Chondrocyte (in vitro differentiated cells): Measurements from ENCODE around the gene CTNNA2. TPM values are rescaled to one million over a fixed set of nuclear protein-coding genes. Genes with fewer than 3 reads are reported as not detected.

Experiments used
- DNase-seq: peaks from one replicate; pipeline ENCODE4 v3.0.0; 2021; ENCODE audit warnings: mixed read lengths, low spot score
- H3K27ac Mint-ChIP-seq: one replicate; pipeline ENCODE4 v1.8.0; 2021; ENCODE audit warnings: mild to moderate bottlenecking, moderate library complexity, mixed read lengths; ENCODE audit not compliant: unreplicated experiment
- H3K27me3 Mint-ChIP-seq: 2 replicates; pipeline ENCODE4 v1.8.0; 2021; ENCODE audit warnings: low read depth, mixed read lengths
- H3K36me3 Mint-ChIP-seq: 2 replicates; pipeline ENCODE4 v1.8.0; 2021; ENCODE audit warnings: low read depth, mixed read lengths
- H3K4me1 Mint-ChIP-seq: 2 replicates; pipeline ENCODE4 v1.8.0; 2021; ENCODE audit warnings: low read depth, mild to moderate bottlenecking, mixed read lengths
- H3K4me3 Mint-ChIP-seq: one replicate; pipeline ENCODE4 v1.8.0; 2021; ENCODE audit warnings: mild to moderate bottlenecking, moderate library complexity, mixed read lengths; ENCODE audit not compliant: unreplicated experiment
- H3K9me3 Mint-ChIP-seq: 2 replicates; pipeline ENCODE4 v1.8.0; 2021; ENCODE audit warnings: low read depth, mixed read lengths
- total RNA-seq: library from RNA; stranded (reverse); gene quantifications from 3 replicates; pipeline ENCODE4 v1.2.1, GENCODE V29; 2021
- TF ChIP-seq, protein P1 (sequence below): fragments of 200-600 bp; sonication (generic); IDR thresholded peaks from 2 replicates; pipeline ENCODE4 v1.5.0; 2021; ENCODE audit warnings: antibody characterized with exemption, mild to moderate bottlenecking, moderate library complexity

The CTNNA2 gene
- total RNA-seq, 1 donor from 2014 or later = not detected

GRCh38 chr2:79950526-79950925, 437.7 kb downstream of the CTNNA2 start:
- H3K4me3 Mint-ChIP-seq = no peak overlapping the region
- no peak overlapping the region for H3K27ac Mint-ChIP-seq
- no peaks in the 10 kb centered on the region for H3K9me3 Mint-ChIP-seq
- TF ChIP-seq, protein P1, sequence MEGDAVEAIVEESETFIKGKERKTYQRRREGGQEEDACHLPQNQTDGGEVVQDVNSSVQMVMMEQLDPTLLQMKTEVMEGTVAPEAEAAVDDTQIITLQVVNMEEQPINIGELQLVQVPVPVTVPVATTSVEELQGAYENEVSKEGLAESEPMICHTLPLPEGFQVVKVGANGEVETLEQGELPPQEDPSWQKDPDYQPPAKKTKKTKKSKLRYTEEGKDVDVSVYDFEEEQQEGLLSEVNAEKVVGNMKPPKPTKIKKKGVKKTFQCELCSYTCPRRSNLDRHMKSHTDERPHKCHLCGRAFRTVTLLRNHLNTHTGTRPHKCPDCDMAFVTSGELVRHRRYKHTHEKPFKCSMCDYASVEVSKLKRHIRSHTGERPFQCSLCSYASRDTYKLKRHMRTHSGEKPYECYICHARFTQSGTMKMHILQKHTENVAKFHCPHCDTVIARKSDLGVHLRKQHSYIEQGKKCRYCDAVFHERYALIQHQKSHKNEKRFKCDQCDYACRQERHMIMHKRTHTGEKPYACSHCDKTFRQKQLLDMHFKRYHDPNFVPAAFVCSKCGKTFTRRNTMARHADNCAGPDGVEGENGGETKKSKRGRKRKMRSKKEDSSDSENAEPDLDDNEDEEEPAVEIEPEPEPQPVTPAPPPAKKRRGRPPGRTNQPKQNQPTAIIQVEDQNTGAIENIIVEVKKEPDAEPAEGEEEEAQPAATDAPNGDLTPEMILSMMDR = no peak
- no peak for DNase-seq
- no peaks in the 10 kb centered on the region for H3K36me3 Mint-ChIP-seq
- no peaks in the 10 kb centered on the region for H3K4me1 Mint-ChIP-seq
- peaks cover 13% of the 10 kb centered on the region for H3K27me3 Mint-ChIP-seq

DNA sequence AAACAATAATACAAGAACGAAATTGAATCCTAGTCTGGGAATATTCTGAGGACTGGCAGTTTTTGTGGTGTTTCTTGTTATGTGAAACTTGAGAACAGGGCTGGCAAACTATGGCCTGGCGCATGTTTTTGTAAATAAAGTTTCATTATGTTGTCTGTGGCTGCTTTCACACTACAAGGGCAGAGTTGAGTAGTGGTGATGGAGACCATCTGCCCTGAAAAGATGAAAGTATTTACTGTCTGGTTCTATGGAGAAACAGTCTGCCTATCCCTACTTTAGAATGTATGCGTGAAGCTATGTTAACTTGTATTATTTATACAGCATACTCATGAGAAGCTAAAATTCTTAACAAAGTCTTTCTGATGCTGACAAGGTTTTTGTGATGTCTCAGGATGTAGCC, 439.8 kb downstream of the CTNNA2 start:
- no peak overlapping the region for H3K27ac Mint-ChIP-seq
- DNase-seq = no peak
- H3K4me1 Mint-ChIP-seq = no peaks in the 10 kb centered on the region
- H3K27me3 Mint-ChIP-seq = peaks cover 10% of the 10 kb centered on the region
- TF ChIP-seq, protein P1 = no peak
- H3K36me3 Mint-ChIP-seq = no peaks in the 10 kb centered on the region
- no peaks in the 10 kb centered on the region for H3K9me3 Mint-ChIP-seq
- H3K4me3 Mint-ChIP-seq = no peak overlapping the region

DNA sequence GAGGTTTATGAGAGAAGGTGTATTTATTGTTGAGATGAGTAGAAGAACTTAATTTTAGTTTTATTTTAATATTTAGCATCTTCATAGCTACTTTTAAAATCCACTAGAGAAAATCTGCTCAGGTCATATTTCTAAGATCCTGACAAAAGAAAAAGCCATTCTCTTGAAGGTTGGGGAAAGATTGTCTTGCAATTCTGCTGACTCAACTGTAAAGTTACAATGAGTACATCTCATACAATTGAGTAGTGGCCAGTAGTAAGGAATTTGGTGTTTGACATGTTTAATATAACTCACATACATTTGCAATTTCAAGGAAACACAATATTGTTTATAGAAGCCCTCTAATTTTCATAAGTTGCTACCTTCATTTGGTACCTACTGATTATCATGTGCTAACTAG, 447.2 kb downstream of the CTNNA2 start:
- Mint-ChIP-seq H3K9me3 (no peaks in the 10 kb centered on the region), H3K36me3 (no peaks in the 10 kb centered on the region), H3K4me3 (no peak overlapping the region), H3K27ac (no peak overlapping the region), H3K27me3 (peaks cover 6% of the 10 kb centered on the region), H3K4me1 (no peaks in the 10 kb centered on the region)
- TF ChIP-seq, protein P1 = no peak
- DNase-seq = no peak

GRCh38 chr2:79960519-79960918, 447.7 kb downstream of the CTNNA2 start:
- DNase-seq = no peak
- TF ChIP-seq, protein P1 = no peak
- Mint-ChIP-seq H3K27me3 (peaks cover 6% of the 10 kb centered on the region), H3K9me3 (no peaks in the 10 kb centered on the region), H3K36me3 (no peaks in the 10 kb centered on the region), H3K27ac (no peak overlapping the region), H3K4me3 (no peak overlapping the region), H3K4me1 (no peaks in the 10 kb centered on the region)

DNA sequence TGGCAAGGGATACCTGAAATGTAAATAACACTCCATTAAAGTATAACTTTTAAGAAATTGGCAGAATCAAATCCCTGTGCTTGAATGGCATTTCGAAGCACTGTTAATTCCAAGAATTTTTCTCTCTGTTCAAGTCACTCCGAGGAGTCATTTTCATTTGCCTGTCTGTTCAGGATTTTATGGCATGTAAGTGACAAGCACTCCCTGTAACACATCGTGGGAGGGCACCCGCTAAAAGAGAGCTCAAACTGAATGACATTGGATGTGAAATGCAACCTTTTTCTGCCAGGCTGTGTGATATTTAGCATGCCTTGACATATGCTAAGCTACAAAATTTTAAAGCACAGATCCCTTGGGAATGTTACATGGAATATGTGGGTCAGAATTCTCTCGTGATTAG, 452.1 kb downstream of the CTNNA2 start:
- no peaks in the 10 kb centered on the region for H3K4me1 Mint-ChIP-seq
- no peak for DNase-seq
- no peaks in the 10 kb centered on the region for H3K27me3 Mint-ChIP-seq
- no peak overlapping the region for H3K4me3 Mint-ChIP-seq
- H3K36me3 Mint-ChIP-seq = no peaks in the 10 kb centered on the region
- no peak overlapping the region for H3K27ac Mint-ChIP-seq
- H3K9me3 Mint-ChIP-seq = no peaks in the 10 kb centered on the region
- TF ChIP-seq, protein P1 = no peak
